H1 (cell line): ENCODE data around the gene HNRNPK.

Source experiments
- ATF3 ChIP-seq: IDR thresholded peaks from 2 replicates; pipeline ENCODE4 v1.6.1; 2011; ENCODE audit warnings: low read depth, mild to moderate bottlenecking, low read length; ENCODE audit not compliant: insufficient read depth
- BRCA1 ChIP-seq: IDR thresholded peaks from 2 replicates; pipeline ENCODE4 v1.6.1; 2012; ENCODE audit warnings: low read depth, low read length, improper control_type of control experiment
- CEBPB ChIP-seq: IDR thresholded peaks from 2 replicates; pipeline ENCODE4 v1.6.1; 2012; ENCODE audit warnings: low read depth, low read length
- CREB1 ChIP-seq: IDR thresholded peaks from 2 replicates; pipeline ENCODE4 v1.6.1; 2012; ENCODE audit warnings: inconsistent platforms
- CTCF ChIP-seq, 3 experiments: IDR thresholded peaks; 1 replicate in 2 of 3; 2 replicates in 1 of 3; pipeline versions ENCODE4 v1.5.1 to v1.6.1; 2011; ENCODE audit warnings: low read length in 3 of 3, mild to moderate bottlenecking in 3 of 3, inconsistent platforms in 2 of 3, low read depth in 1 of 3, moderate library complexity in 1 of 3; ENCODE audit not compliant: insufficient read depth in 1 of 3; ENCODE audit errors: control extremely low read depth in 1 of 3
- GABPA ChIP-seq: IDR thresholded peaks from 2 replicates; pipeline ENCODE4 v1.6.1; 2011; ENCODE audit warnings: mild to moderate bottlenecking, low read length, moderate library complexity, borderline replicate concordance; ENCODE audit not compliant: insufficient read depth
- GTF2F1 ChIP-seq: IDR thresholded peaks from 2 replicates; pipeline ENCODE4 v1.6.1; 2012; ENCODE audit warnings: low read depth, low read length, improper control_type of control experiment, borderline replicate concordance
- HDAC6 ChIP-seq: IDR thresholded peaks from one replicate; pipeline ENCODE4 v1.7.1; 2012; ENCODE audit warnings: low read depth, mild to moderate bottlenecking, inconsistent platforms, low read length, moderate library complexity
- POLR2A ChIP-seq, 2 experiments: IDR thresholded peaks; 1 replicate in 1 of 2; 2 replicates in 1 of 2; pipeline ENCODE4 v1.6.1; 2011; ENCODE audit warnings: low read depth in 2 of 2, low read length in 2 of 2, mild to moderate bottlenecking in 2 of 2; ENCODE audit errors: control extremely low read depth in 1 of 2
- TF ChIP-seq, protein P1 (sequence below): IDR thresholded peaks from 2 replicates; pipeline ENCODE4 v1.6.1; 2012; ENCODE audit warnings: inconsistent platforms

DNA sequence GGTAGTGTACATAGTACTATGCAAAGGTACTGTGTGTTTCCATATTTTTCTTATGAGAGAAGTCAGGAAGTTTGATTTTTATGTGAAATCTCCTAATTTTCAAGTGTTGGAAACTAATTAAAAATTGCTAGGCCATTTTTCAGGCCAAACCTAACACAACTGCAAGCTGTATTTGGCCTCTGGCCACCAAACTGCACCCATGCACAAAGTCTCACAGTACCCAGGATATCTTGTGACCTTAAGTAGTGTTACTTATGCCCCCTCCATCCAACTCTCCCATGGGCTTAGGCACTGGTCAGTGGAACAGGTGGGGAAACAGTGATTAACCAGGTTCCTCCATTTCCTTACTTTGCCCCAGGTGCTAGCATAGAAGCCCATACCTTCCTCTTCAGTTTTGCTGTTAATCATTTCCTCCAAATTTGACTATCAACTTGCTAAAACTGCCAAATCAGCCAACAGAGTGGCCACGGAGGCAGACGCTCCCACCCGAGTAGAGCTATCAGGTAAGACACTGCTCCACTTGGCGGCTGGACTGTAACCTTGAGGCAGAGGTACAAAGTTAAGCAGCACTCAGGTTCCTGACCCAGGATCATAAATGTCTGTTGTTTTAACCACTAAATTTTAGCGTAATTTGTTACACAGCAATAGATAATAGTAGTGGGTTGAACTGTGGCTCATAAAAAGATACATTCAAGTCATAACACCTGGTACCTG, 39.3 kb downstream of the HNRNPK start:
- no peak for TF ChIP-seq CEBPB
- TF ChIP-seq CTCF (IDR thresholded peaks at IDR 0.05; ENCODE audit: control extremely low read depth in 1 of 3, insufficient read depth in 1 of 3, low read depth in 1 of 3, low read length in 3 of 3): no peak
- TF ChIP-seq GTF2F1: no peak
- TF ChIP-seq, protein P1, sequence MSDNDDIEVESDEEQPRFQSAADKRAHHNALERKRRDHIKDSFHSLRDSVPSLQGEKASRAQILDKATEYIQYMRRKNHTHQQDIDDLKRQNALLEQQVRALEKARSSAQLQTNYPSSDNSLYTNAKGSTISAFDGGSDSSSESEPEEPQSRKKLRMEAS: no peak
- TF ChIP-seq POLR2A (IDR thresholded peaks at IDR 0.05; ENCODE audit: control extremely low read depth in 1 of 2, low read depth in 2 of 2, low read length in 2 of 2): no peak
- no peak for TF ChIP-seq ATF3
- no peak for TF ChIP-seq CREB1
- no peak for TF ChIP-seq HDAC6
- no peak for TF ChIP-seq GABPA
- no peak for TF ChIP-seq BRCA1
